H1 (cell line): ENCODE measurements around the gene SEC63. TPM values are rescaled to one million over a fixed set of nuclear protein-coding genes. Genes with fewer than 3 reads are reported as not detected.
"Not testable (repeated sequence)": the region's sequence is repeated elsewhere in the genome, so short reads cannot be mapped to it uniquely, and the experiment has no call there.

ENCODE experiments used
- CTCF ChIA-PET: fragments of 300-600 bp; sonication (Branson Sonifier 250); formaldehyde crosslinking; loops from one replicate; lab custom pipeline; 2021; ENCODE audit not compliant: partially characterized antibody; lab: Charles Lee
- POLR2A ChIA-PET: fragments of 300-600 bp; sonication (Branson Sonifier 250); formaldehyde crosslinking; loops from one replicate; lab custom pipeline; 2021; ENCODE audit warnings: inconsistent platforms; ENCODE audit not compliant: partially characterized antibody; lab: Charles Lee
- DNase-seq, 2 experiments: peaks; one replicate each; pipeline versions ENCODE4 v3.0.0 to v3.0.0-alpha.2; 2010 to 2022; ENCODE audit warnings: low spot score in 2 of 2, low read depth in 1 of 2, mixed read lengths in 1 of 2
- FAIRE-seq: peaks from 2 replicates; lab custom pipeline; 2011; peaks lifted over from hg19 to GRCh38; lab: Jason Lieb, UNC
- H2AFZ ChIP-seq: 2 replicates; pipeline ENCODE4 v1.8.1; 2012; ENCODE audit warnings: low read length, inconsistent platforms
- H2AK5ac ChIP-seq: 2 replicates; pipeline ENCODE4 v1.6.1; 2013; ENCODE audit warnings: low read depth, low read length
- H2BK120ac ChIP-seq: replicated peaks from 2 replicates; pipeline ENCODE3; 2013; ENCODE audit warnings: low read depth, low read length, inconsistent platforms
- H2BK12ac ChIP-seq: 2 replicates; pipeline ENCODE4 v1.6.1; 2013; ENCODE audit warnings: low read depth, low read length
- H2BK15ac ChIP-seq: 2 replicates; pipeline ENCODE4 v1.6.1; 2013; ENCODE audit warnings: low read length
- H2BK20ac ChIP-seq: 2 replicates; pipeline ENCODE4 v1.6.1; 2013; ENCODE audit warnings: low read length
- H2BK5ac ChIP-seq: 2 replicates; pipeline ENCODE4 v1.6.1; 2013; ENCODE audit warnings: low read depth, low read length
- H3K14ac ChIP-seq: 2 replicates; pipeline ENCODE4 v1.6.1; 2013; ENCODE audit warnings: inconsistent platforms; ENCODE audit not compliant: insufficient read length
- H3K18ac ChIP-seq: 2 replicates; pipeline ENCODE4 v1.6.1; 2013; ENCODE audit warnings: low read length; ENCODE audit errors: extremely low read depth
- H3K23ac ChIP-seq: 2 replicates; pipeline ENCODE4 v1.6.1; 2013; ENCODE audit warnings: inconsistent platforms; ENCODE audit not compliant: insufficient read length
- H3K23me2 ChIP-seq: 2 replicates; pipeline ENCODE4 v1.6.1; 2013; ENCODE audit warnings: low read depth, low read length
- H3K27ac ChIP-seq: 2 replicates; pipeline ENCODE4 v1.6.1; 2011; ENCODE audit warnings: low read depth, low read length, inconsistent platforms
- H3K27me3 ChIP-seq, 4 experiments: replicated peaks in 1 of 4; 1 replicate in 1 of 4; 2 replicates in 3 of 4; pipeline versions ENCODE4 v1.6.1 to v1.8.1; 2011 to 2013; ENCODE audit warnings: low read length in 3 of 4, mild to moderate bottlenecking in 3 of 4, inconsistent platforms in 2 of 4, mixed read lengths in 2 of 4, moderate library complexity in 1 of 4; ENCODE audit not compliant: control insufficient read depth in 3 of 4, insufficient read depth in 3 of 4; ENCODE audit errors: extremely low read depth in 1 of 4
- H3K36me3 ChIP-seq, 4 experiments: 2 replicates each; pipeline versions ENCODE4 v1.6.1 to v1.8.1; 2011 to 2013; ENCODE audit warnings: mild to moderate bottlenecking in 4 of 4, low read length in 3 of 4, moderate library complexity in 2 of 4, control low read depth in 1 of 4, inconsistent platforms in 1 of 4; ENCODE audit not compliant: insufficient read depth in 4 of 4, control insufficient read depth in 2 of 4
- H3K4ac ChIP-seq: replicated peaks from 2 replicates; pipeline ENCODE3; 2013; ENCODE audit warnings: low read length, low read depth, mixed read lengths, inconsistent platforms; ENCODE audit not compliant: insufficient read length
- H3K4me1 ChIP-seq, 4 experiments: replicated peaks in 1 of 4; 1 replicate in 1 of 4; 2 replicates in 3 of 4; pipeline versions ENCODE4 v1.6.1 to v1.8.1; 2011 to 2013; ENCODE audit warnings: low read length in 3 of 4, inconsistent platforms in 2 of 4, mixed read lengths in 1 of 4; ENCODE audit not compliant: insufficient read depth in 4 of 4, control insufficient read depth in 3 of 4
- H3K4me2 ChIP-seq, 2 experiments: 2 replicates each; pipeline versions ENCODE4 v1.6.1 to v1.8.1; 2011 to 2013; ENCODE audit warnings: low read depth in 2 of 2, low read length in 2 of 2, control low read depth in 1 of 2, inconsistent platforms in 1 of 2, mild to moderate bottlenecking in 1 of 2; ENCODE audit not compliant: insufficient read depth in 1 of 2
- H3K4me3 ChIP-seq, 4 experiments: fragments of 200-600, 300-600 bp in 1 of 4; sonication (generic), shearing (Covaris generic), sonication (Bioruptor Twin) in 1 of 4; 2 replicates each; pipeline versions ENCODE4 v1.5.1 to v1.8.1; 2011 to 2016; ENCODE audit warnings: low read length in 4 of 4, low read depth in 3 of 4, control low read depth in 2 of 4, inconsistent platforms in 2 of 4, mild to moderate bottlenecking in 2 of 4, mixed read lengths in 1 of 4, moderate library complexity in 1 of 4; ENCODE audit not compliant: insufficient read depth in 2 of 4; ENCODE audit errors: extremely low read depth in 1 of 4
- H3K56ac ChIP-seq: replicated peaks from 2 replicates; pipeline ENCODE3; 2013; ENCODE audit warnings: low read depth, mild to moderate bottlenecking, mixed read lengths, low read length, inconsistent platforms; ENCODE audit not compliant: insufficient read length
- H3K79me1 ChIP-seq: 2 replicates; pipeline ENCODE4 v1.6.1; 2013; ENCODE audit warnings: low read depth, low read length, control low read depth
- H3K79me2 ChIP-seq, 2 experiments: 2 replicates each; pipeline versions ENCODE4 v1.6.1 to v1.8.1; 2012 to 2013; ENCODE audit warnings: low read length in 2 of 2, mild to moderate bottlenecking in 2 of 2, inconsistent platforms in 1 of 2; ENCODE audit not compliant: insufficient read depth in 2 of 2, control insufficient read depth in 1 of 2
- H3K9ac ChIP-seq, 4 experiments: replicated peaks in 1 of 4; 1 replicate in 1 of 4; 2 replicates in 3 of 4; pipeline versions ENCODE4 v1.6.1 to v1.8.1; 2011 to 2013; ENCODE audit warnings: low read depth in 3 of 4, low read length in 3 of 4, control low read depth in 2 of 4, mild to moderate bottlenecking in 2 of 4, moderate library complexity in 2 of 4, inconsistent platforms in 1 of 4; ENCODE audit errors: extremely low read depth in 1 of 4
- H3K9me3 ChIP-seq, 2 experiments: 2 replicates each; pipeline versions ENCODE4 v1.6.1 to v1.8.1; 2012 to 2013; ENCODE audit warnings: mild to moderate bottlenecking in 2 of 2, moderate library complexity in 2 of 2, control low read depth in 1 of 2, inconsistent platforms in 1 of 2, low read depth in 1 of 2, low read length in 1 of 2, mixed read lengths in 1 of 2; ENCODE audit not compliant: insufficient read depth in 2 of 2
- H4K20me1 ChIP-seq, 2 experiments: replicated peaks in 1 of 2; 2 replicates each; pipeline versions ENCODE3 to v1.8.1; 2011 to 2013; ENCODE audit warnings: inconsistent platforms in 2 of 2, low read length in 2 of 2, mild to moderate bottlenecking in 1 of 2; ENCODE audit not compliant: insufficient read depth in 2 of 2, control insufficient read depth in 1 of 2
- H4K5ac ChIP-seq: 2 replicates; pipeline ENCODE4 v1.6.1; 2013; ENCODE audit warnings: low read length, low read depth, mixed read lengths, inconsistent platforms; ENCODE audit not compliant: insufficient read length
- H4K8ac ChIP-seq: 2 replicates; pipeline ENCODE4 v1.8.0; 2013; ENCODE audit warnings: mild to moderate bottlenecking, moderate library complexity, low read length, inconsistent platforms; ENCODE audit not compliant: insufficient read depth; ENCODE audit errors: extremely low read depth
- H4K91ac ChIP-seq: replicated peaks from 2 replicates; pipeline ENCODE3; 2013; ENCODE audit warnings: low read length, mixed read lengths, inconsistent platforms; ENCODE audit not compliant: insufficient read length
- WGBS, 2 experiments: shearing (Covaris generic) in 1 of 2; methylation state at CpG; one replicate each; pipeline versions ENCODE4 v1.1.6 to v1.1.7; 2013 to 2015; ENCODE audit warnings: low lambda C conversion rate in 2 of 2, mixed read lengths in 2 of 2, inconsistent platforms in 1 of 2, low coverage in 1 of 2, missing lambda C conversion rate in 1 of 2; ENCODE audit not compliant: insufficient replicate concordance in 2 of 2, insufficient coverage in 1 of 2, insufficient read length in 1 of 2; ENCODE audit errors: extremely low coverage in 1 of 2, missing lambda C conversion rate in 1 of 2; 5-methylcytosine and 5-hydroxymethylcytosine counted together
- polyA plus RNA-seq, 7 experiments: library from polyadenylated mRNA; depleted of rRNA in 3 of 7; stranded (reverse) in 5 of 7; unstranded in 2 of 7; fragments of >200 nt in 5 of 7; fragments of 200-250 nt in 2 of 7; gene quantifications; 1 replicate in 5 of 7; 2 replicates in 1 of 7; 4 replicates in 1 of 7; pipeline versions ENCODE4 v1.2.1 to v1.2.3, GENCODE V29; 2011 to 2013; ENCODE audit warnings: missing spikeins in 2 of 7, mixed read lengths in 2 of 7
- total RNA-seq: library from RNA; stranded (reverse); fragmentation: NEBNext Ultra II Directional; extraction: Animal tissue kit (Norgen Biotek cat#: 25700); gene quantifications from 2 replicates; pipeline ENCODE4 v1.2.1, GENCODE V29; 2021

The SEC63 gene
- total and polyA plus RNA-seq, 2 of the 8 experiments (the other 6 are each of a cell fraction or from before 2014, with no cell fraction given) = 17.3 to 121 TPM

- H3K14ac ChIP-seq, H3K4me1 ChIP-seq, H3K4me3 ChIP-seq, H2AK5ac ChIP-seq, H3K4me2 ChIP-seq, H4K8ac ChIP-seq, H3K4ac ChIP-seq, H3K18ac ChIP-seq, H3K56ac ChIP-seq, H3K79me1 ChIP-seq, DNase-seq, H2BK5ac ChIP-seq, POLR2A ChIA-PET, FAIRE-seq, H2BK12ac ChIP-seq, H2BK20ac ChIP-seq, H4K91ac ChIP-seq, H3K9ac ChIP-seq, H2AFZ ChIP-seq, H2BK15ac ChIP-seq, H4K20me1 ChIP-seq, H3K23me2 ChIP-seq, CTCF ChIA-PET, H3K27me3 ChIP-seq, H3K23ac ChIP-seq, H4K5ac ChIP-seq, H3K27ac ChIP-seq, H2BK120ac ChIP-seq: not testable (repeated sequence)
- H3K79me2 ChIP-seq = peaks cover 12 to 67% of the 10 kb centered on the region in 2 experiments; a peak in 3 of 4 replicates
- H3K9me3 ChIP-seq = peaks cover 13 to 18% of the 10 kb centered on the region in 2 experiments
- 88% methylated on average over 13 of the region's 35 CpGs; no CpG with 5 or more reads in 1 of the 2 experiments for WGBS, 2 experiments
- peaks cover 0 to 18% (median 0%) of the 10 kb centered on the region in 4 experiments; a peak in 3 of 8 replicates for H3K36me3 ChIP-seq
Observed at GRCh38 chr6:107934229-107934628, 23.8 kb downstream of the SEC63 start.
